HG03520 (cell line): ENCODE measurements around the gene FMN1.

ENCODE experiments used
- ATAC-seq: cut with Tn5 transposase; IDR thresholded peaks from one replicate; pipeline ENCODE4 v1.9.1; 2021; ENCODE audit warnings: mild to moderate bottlenecking, moderate library complexity; ENCODE audit not compliant: unreplicated experiment

Gene FMN1

GRCh38 chr15:32898414-32898813 lies 296.1 kb downstream of the FMN1 start:
- ATAC-seq, result no peak

DNA sequence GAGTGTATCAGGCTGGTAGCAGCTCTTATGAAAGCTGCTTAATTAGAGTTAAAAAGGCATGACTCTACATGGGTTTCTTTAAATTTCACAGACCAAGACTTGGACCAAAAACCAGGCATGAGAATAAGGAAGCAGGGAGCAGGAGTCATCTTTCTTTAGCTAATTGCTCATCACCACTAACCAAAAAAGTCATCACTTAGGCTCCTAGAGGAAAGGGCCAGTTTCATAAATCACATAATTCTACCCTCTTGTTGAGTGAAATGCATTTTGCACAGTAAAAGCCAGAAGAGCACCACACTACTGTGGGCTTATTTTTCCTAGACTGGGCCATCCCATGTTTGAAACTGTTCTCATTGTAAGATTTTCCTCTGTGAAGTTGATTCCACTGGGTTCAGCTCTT lies 301.1 kb downstream of the FMN1 start:
- ATAC-seq, result no peak

- ATAC-seq, result no peak
Observed at GRCh38 chr15:32889214-32889613, 305.3 kb downstream of the FMN1 start.

GRCh38 chr15:32888221-32888761 lies 306.2 kb downstream of the FMN1 start:
- ATAC-seq, result no peak

DNA sequence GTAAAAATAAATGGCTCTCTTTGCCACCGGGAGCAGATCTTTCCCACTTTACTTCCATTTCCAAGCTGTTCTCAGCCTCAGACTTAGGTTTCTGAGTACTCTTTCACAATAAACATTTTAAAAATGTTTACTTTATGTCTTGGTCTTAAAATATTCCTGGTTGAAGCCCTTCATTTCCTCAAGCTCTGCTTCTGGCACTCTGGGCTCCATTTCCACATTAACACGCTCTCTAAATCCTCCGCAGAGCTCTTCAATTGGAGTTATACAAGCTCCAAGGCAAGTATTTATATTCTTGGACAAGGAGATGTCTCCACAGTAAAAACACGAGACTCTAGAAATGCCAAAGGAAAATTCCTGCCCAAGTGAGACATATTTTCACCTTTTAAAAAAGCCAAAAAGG lies 307.4 kb downstream of the FMN1 start:
- ATAC-seq, result no peak

- no peak for ATAC-seq
Observed at GRCh38 chr15:32886459-32886858, 308.1 kb downstream of the FMN1 start.

GRCh38 chr15:32885713-32886112 lies 308.8 kb downstream of the FMN1 start:
- ATAC-seq, result no peak

- no peak for ATAC-seq
Observed at GRCh38 chr15:32884146-32884545, 310.4 kb downstream of the FMN1 start.

- no peak for ATAC-seq
Observed at GRCh38 chr15:32882955-32883354, 311.6 kb downstream of the FMN1 start.

DNA sequence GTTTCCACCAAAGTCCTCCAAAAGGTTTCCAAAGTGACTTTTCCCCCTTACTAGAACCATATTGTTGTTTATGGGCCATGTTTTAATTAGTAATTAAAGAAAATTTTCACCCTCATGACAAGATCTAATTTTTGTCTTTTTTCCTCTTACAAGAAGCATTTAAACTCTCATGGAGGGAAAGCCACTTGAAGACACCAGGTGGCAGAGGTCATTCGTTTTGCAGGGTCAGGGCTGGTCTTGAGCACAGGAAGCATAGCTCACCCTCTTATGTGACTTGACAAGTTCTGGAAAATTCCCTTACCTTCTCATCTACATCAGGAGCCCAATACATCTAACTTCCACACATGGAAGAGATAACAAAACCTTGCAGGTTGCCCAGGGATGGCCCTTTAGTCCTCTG lies 313.0 kb downstream of the FMN1 start:
- no peak for ATAC-seq

DNA sequence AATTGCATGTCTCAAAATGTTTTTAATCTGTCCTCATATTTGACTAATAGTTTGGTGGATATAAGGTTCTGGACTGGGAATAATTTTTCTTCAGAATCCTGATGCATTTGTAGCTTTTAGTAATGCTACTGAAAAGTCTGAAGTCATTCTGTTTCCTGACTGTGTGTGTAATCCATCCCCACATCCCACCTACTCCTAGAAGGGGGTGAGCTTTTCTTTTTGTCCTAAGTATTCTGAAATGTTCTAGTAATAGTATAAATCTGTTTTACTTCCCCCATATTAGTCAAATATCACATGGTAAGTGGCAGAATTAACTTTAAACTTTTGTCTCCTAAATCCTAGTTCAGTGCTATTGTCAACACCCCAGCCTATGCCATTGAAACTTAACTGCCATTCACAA lies 313.9 kb downstream of the FMN1 start:
- no peak for ATAC-seq

GRCh38 chr15:32879980-32880379 lies 314.5 kb downstream of the FMN1 start:
- ATAC-seq, result no peak

- no peak for ATAC-seq
Observed at GRCh38 chr15:32878869-32879805, 315.4 kb downstream of the FMN1 start.

GRCh38 chr15:32878342-32878741 lies 316.2 kb downstream of the FMN1 start:
- no peak for ATAC-seq

DNA sequence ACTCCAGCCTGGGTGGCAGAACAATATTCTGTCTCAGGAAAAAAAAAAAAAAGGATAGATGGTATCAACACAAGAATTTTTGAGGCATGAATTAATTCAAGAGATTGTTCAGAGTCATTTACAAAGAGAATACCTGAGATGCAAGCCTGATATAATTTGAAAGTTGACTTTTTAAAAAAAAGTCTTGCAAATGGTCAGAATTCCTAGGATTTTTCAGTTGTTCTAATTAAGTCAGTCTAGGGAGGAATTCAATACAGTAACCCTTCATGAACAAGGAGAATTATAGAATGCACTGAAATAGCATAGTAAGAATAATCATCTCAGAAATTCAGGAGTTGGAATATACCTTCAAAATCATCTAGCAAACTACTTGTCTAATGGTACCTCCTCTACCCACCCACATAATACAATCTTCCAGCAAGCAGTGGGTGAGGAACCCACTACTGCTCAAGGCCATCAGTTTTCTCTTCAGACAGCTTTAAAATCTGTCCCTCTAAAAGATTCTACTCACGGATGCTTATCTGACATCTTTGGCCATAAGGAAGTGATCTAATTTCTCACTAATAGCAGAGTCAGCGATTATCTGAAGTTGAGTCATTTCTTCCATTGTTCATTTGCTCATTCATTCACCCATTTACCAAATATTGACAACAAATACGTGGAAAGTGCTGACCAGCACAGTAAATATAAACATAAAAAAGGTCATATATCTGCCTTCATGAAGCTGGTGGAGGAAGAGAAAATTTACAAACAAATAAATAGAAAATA lies 317.1 kb downstream of the FMN1 start:
- no peak for ATAC-seq

DNA sequence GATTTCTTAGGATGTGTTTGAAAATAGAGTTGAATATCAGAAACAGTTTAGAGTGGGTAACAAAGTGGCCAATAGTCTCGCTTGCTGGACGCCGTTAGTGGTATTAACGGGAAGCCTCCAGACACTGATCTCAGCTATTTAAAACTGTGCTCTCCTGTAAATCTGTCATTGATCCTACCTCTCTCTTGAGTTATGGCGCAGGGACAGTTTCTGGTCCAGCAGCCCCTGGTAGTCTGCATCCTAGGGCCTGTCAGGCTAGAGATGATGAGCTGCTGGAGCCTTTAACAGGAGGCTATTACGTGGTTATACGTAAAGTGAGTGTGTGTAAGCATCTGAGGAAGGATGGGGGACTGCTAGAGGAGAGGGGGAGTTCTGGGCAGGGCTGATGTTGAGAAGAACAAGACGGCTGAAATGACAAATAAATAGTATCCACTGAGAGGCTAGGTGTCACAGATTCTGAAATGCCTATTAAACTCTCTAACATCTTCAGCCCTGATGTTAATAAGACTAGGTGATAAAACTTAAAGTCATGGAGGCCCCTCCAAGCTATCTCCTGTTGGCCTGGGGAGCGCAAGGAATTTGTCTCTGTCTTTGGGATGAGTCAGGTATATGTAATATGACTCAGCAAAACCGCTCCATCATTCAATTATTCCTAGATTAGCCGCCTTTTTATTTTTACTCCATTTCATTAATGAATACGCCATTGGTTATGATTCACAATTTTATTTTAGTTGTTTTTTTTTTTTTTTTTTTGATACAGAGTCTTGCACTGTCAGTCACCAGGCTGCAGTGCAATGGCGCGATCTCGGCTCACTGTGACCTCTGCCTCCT lies 321.0 kb downstream of the FMN1 start:
- ATAC-seq, result no peak

DNA sequence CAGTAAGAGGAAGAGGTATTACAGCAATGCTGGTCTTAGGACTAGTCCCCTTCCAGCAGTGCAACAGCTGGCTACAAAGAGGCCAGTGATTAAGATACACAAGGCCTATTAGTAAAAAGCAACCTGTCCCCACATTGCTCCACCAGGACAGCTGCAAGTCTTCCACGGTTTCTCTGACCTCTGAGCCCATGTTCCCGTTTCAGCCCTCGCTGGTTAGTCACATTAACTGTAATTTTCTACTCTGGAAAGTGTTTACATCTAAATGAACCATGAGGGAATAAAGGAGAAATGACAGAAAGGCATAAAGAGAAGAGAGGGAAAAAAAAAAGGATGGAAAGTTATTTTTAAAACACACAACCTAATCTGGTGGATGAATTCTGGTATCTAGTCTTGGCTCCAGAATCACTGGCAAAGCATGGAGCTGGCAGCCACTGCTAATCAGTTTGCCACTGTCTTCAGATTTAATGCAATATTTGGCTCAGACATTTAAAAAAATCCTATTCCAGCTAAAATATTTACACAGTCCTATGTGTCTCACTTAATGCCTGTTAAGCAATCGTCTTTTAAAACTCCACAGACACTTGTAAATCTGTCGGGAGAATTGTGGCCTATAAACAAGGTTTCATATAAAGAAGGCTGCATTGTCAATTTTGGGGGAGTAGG lies 321.8 kb downstream of the FMN1 start:
- ATAC-seq, result no peak

GRCh38 chr15:32871883-32872282 lies 322.6 kb downstream of the FMN1 start:
- ATAC-seq, result no peak

DNA sequence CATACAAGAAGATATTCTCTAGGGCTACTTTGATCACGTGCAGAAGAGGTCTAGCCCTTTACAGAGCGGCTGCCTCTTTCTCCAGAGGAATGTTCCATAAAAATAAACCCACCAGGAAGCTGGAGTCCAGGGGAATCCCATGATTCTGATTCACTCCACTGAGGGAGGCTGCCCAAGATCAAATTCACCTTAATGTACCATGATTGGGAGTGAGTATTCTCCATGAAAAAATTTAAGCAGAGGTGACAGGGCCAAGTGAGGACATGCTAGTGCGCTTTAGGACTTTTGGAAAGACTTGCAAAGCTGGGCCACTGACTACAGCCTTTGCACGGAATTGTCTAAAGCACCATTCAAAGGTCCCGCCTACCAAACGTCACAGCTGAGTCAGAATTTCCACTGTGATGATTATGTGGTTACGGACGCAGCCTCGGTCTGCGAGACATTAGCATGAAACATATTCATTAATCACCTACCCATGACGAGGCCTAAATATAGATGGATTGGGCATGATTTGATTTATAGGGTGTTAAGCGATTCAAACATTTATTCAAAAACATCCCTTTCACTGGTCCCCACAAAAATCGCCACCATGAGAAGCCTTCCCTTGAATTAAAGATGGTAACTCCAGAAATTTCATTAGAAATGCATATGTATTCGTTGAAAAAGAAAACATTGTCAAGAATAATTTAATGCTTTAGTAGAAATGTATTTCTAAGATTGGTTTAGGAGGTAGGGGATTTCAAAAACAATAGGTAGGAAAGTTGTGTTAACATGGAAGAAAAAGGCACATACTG lies 324.1 kb downstream of the FMN1 start:
- peak; percentile 68 for ATAC-seq

DNA sequence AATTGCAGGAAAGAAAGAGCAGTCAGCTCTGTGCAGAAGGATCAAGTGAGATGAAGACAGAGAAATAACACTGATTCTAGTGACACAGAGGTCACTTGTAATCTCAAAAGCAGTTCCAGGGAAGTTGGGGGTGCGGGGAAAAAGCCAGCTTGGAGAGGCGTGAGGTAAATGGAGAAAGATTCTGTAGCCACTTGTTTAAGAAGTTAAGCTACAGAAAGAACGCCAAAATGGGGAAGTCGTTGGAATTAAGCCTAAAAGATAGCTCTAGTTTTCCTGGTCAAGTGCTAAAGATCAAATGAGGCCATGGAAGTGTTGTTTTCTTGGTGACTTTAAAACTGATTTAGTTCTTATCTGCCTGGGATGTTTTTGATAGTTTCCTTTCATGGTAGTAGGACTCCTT lies 324.7 kb downstream of the FMN1 start:
- no peak for ATAC-seq
